Lower leg skin (tissue), 4 donors: Measurements from ENCODE around the gene NPS. TPM values are rescaled to one million over a fixed set of nuclear protein-coding genes. Genes with fewer than 3 reads are reported as not detected.

Source experiments
- DNase-seq, 2 donors: peaks; one replicate each; pipeline ENCODE4 v3.0.0-alpha.2; 2019; ENCODE audit warnings: low spot score in 2 of 2
- H3K4me3 ChIP-seq: fragments of 200-600 bp; sonication (generic); 2 replicates; pipeline ENCODE4 v1.5.1; 2017; ENCODE audit warnings: mild to moderate bottlenecking, low read depth; ENCODE audit not compliant: poor library complexity, severe bottlenecking
- CTCF ChIP-seq, 3 donors: fragments of 450-650 bp; IDR thresholded peaks; one replicate each; pipeline ENCODE4 v1.5.1; 2016; ENCODE audit warnings: antibody characterized with exemption in 3 of 3, mild to moderate bottlenecking in 3 of 3, moderate library complexity in 2 of 3
- POLR2A ChIP-seq, 2 donors: fragments of 450-650 bp; IDR thresholded peaks; one replicate each; pipeline ENCODE4 v1.6.1; 2016 to 2017; ENCODE audit warnings: antibody characterized with exemption in 2 of 2, mild to moderate bottlenecking in 1 of 2, moderate library complexity in 1 of 2
- WGBS, 2 donors: methylation state at CpG; one replicate each; pipeline ENCODE4 v1.1.5; 2018; 5-methylcytosine and 5-hydroxymethylcytosine counted together
- intact Hi-C: fragments of 100-400 bp; cut with DNase I; formaldehyde crosslinking; loops from one replicate; pipeline ENCODE4 v1.15.0; 2023; ENCODE audit warnings: low total_unique reads
- total RNA-seq, 4 donors: library from RNA; depleted of rRNA; stranded (reverse); fragments of >200 nt; gene quantifications; one replicate each; pipeline ENCODE4 v1.1.0, GENCODE V29; 2016

The NPS gene
- total RNA-seq, 4 donors from 2014 or later, result not detected

- intact Hi-C loops, result no loop called here
- TF ChIP-seq POLR2A (IDR thresholded peaks at IDR 0.05) (no peak), CTCF (IDR thresholded peaks at IDR 0.05) (no peak)
- no peak overlapping the region for H3K4me3 ChIP-seq
- WGBS, 2 donors, result 49 to 65% methylated on average over 10 of the region's 10 CpGs
- DNase-seq, result no peak
Measured at GRCh38 chr10:127578259-127578960, 29.3 kb downstream of the NPS start.

GRCh38 chr10:127578961-127579305 is 29.8 kb downstream of the NPS start:
- WGBS, 2 donors, result 85 to 92% methylated on average over 7 of the region's 7 CpGs
- H3K4me3 ChIP-seq, result no peak overlapping the region
- intact Hi-C loops, result no loop called here
- TF ChIP-seq POLR2A (IDR thresholded peaks at IDR 0.05), result no peak
- TF ChIP-seq CTCF (IDR thresholded peaks at IDR 0.05), result no peak
- no peak for DNase-seq

- TF ChIP-seq CTCF (IDR thresholded peaks at IDR 0.05) (no peak), POLR2A (IDR thresholded peaks at IDR 0.05) (no peak)
- no peak for DNase-seq
- 33 to 58% methylated on average over 2 of the region's 2 CpGs for WGBS, 2 donors
- H3K4me3 ChIP-seq, result no peak overlapping the region
- intact Hi-C loops, result no loop called here
Measured at GRCh38 chr10:127579640-127580039, 30.5 kb downstream of the NPS start.

GRCh38 chr10:127580822-127581221 is 31.7 kb downstream of the NPS start:
- intact Hi-C loops, result no loop called here
- 74 to 77% methylated on average over 17 of the region's 17 CpGs for WGBS, 2 donors

GRCh38 chr10:127585519-127586023 is 36.5 kb downstream of the NPS start:
- WGBS, 2 donors, result 50 to 55% methylated on average over 4 of the region's 4 CpGs
- intact Hi-C loops, result no loop called here
- TF ChIP-seq CTCF (IDR thresholded peaks at IDR 0.05) (no peak), POLR2A (IDR thresholded peaks at IDR 0.05) (no peak)
- no peak overlapping the region for H3K4me3 ChIP-seq
- no peak for DNase-seq

More at GRCh38 chr10:127580822-127581221, 31.7 kb downstream of the NPS start:
- no peak for DNase-seq
- H3K4me3 ChIP-seq, result no peak overlapping the region
- TF ChIP-seq POLR2A (IDR thresholded peaks at IDR 0.05) (no peak), CTCF (IDR thresholded peaks at IDR 0.05) (no peak)
